ENCODE measurements around the gene AGMAT. TPM values are rescaled to one million over a fixed set of nuclear protein-coding genes. Genes with fewer than 3 reads are reported as not detected.

Gene AGMAT
- total and polyA plus RNA-seq, 2 of the 8 experiments (the other 6 are each of a cell fraction or from before 2014, with no cell fraction given): 3.7 to 5.8 TPM

- no peak for TF ChIP-seq HDAC2 (IDR thresholded peaks at IDR 0.05; ENCODE audit: borderline replicate concordance in 1 of 2, low read depth in 2 of 2, low read length in 2 of 2)
- no peak for TF ChIP-seq CREB1 (IDR thresholded peaks at IDR 0.05)
- TF ChIP-seq HDAC6 (IDR thresholded peaks at IDR 0.05; ENCODE audit: low read depth, low read length): no peak
- TF ChIP-seq MAFK (IDR thresholded peaks at IDR 0.05; ENCODE audit: low read depth, low read length): no peak
- no peak for TF ChIP-seq RBBP5 (IDR thresholded peaks at IDR 0.05; ENCODE audit: borderline replicate concordance, low read depth, low read length)
Observed at GRCh38 chr1:15557008-15557407, 27.8 kb downstream of the AGMAT start (continued).
